ENCODE results near the gene RASA3.

The RASA3 gene

GRCh38 chr13:114017028-114017630 is 115.3 kb downstream of the RASA3 start:
- Histone ChIP-seq H3K27ac (no peak overlapping the region), H3K36me3 (replicated peaks) (peaks cover 81% of the 10 kb centered on the region), H3K4me3 (ENCODE audit: low read depth, low read length) (no peak overlapping the region), H3K27me3 (replicated peaks) (no peaks in the 10 kb centered on the region)
- in situ Hi-C loops (cut with HindIII; ENCODE audit: low pct_ligation_motif_present, low sequenced_read_pairs): no loop called here
- peak; percentile 61 for TF ChIP-seq CTCF (IDR thresholded peaks at IDR 0.05; ENCODE audit: low read depth, low read length, missing control alignments)
- peak; percentile 28 for DNase-seq

- in situ Hi-C loops (cut with HindIII; ENCODE audit: low pct_ligation_motif_present, low sequenced_read_pairs): no loop called here
- no peak overlapping the region for H3K27ac ChIP-seq
- no peak for DNase-seq
- H3K27me3 ChIP-seq (replicated peaks): no peaks in the 10 kb centered on the region
- no peak overlapping the region for H3K4me3 ChIP-seq (ENCODE audit: low read depth, low read length)
- no peak for TF ChIP-seq CTCF (IDR thresholded peaks at IDR 0.05; ENCODE audit: low read depth, low read length, missing control alignments)
- H3K36me3 ChIP-seq (replicated peaks): peaks cover 79% of the 10 kb centered on the region
These were observed 115.9 kb downstream of the RASA3 start for GRCh38 chr13:114016321-114017027.

GRCh38 chr13:114015969-114016295 is 116.5 kb downstream of the RASA3 start:
- no peak overlapping the region for H3K27ac ChIP-seq
- peaks cover 79% of the 10 kb centered on the region for H3K36me3 ChIP-seq (replicated peaks)
- in situ Hi-C loops (cut with HindIII; ENCODE audit: low pct_ligation_motif_present, low sequenced_read_pairs): no loop called here
- DNase-seq: no peak
- H3K4me3 ChIP-seq (ENCODE audit: low read depth, low read length): no peak overlapping the region
- TF ChIP-seq CTCF (IDR thresholded peaks at IDR 0.05; ENCODE audit: low read depth, low read length, missing control alignments): no peak
- H3K27me3 ChIP-seq (replicated peaks): no peaks in the 10 kb centered on the region

DNA sequence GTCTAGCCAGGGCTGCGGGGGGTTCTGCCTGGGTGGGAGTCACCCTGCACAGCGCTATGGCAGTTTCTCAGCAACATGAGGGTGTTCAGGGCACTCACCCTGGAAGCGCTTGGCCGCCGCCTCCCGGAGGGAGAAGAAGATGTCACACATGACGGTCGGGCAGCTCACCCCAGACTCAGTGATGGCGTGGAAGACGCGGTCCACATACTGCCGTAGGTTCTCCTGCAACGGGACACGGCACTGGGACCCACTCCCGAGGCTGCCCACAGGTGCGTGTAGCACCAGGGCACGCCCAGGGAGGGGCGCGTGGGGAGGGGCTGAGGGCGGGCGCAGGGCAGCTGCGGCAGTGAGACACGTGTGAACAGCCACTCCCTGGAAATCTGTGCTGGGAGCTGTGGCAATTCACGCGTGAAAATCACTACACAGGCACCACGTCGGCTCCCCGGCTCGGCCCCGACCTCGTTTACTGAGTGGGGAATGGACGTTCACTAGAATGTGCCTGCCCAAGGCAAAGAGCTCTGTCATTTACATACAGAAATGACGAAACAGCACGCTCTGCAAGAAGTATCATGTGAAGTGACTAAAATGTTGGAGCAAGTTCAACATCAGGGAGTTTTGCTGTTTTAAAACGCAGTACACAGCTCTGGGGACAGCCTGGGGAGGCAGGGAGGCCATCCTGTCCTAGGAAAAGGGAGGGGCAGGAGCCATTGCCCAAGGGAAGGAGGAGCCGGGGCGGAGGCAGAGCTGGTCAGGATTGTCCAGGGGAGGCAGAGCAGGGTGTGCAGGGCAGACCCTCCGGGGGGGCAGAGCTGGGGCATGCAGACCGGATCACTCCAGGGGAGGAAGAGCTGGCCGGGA is 117.1 kb downstream of the RASA3 start:
- H3K27ac ChIP-seq: no peak overlapping the region
- no peaks in the 10 kb centered on the region for H3K27me3 ChIP-seq (replicated peaks)
- in situ Hi-C loops (cut with HindIII; ENCODE audit: low pct_ligation_motif_present, low sequenced_read_pairs): no loop called here
- peaks cover 76% of the 10 kb centered on the region for H3K36me3 ChIP-seq (replicated peaks)
- no peak for DNase-seq
- TF ChIP-seq CTCF (IDR thresholded peaks at IDR 0.05; ENCODE audit: low read depth, low read length, missing control alignments): no peak
- H3K4me3 ChIP-seq (ENCODE audit: low read depth, low read length): no peak overlapping the region

DNA sequence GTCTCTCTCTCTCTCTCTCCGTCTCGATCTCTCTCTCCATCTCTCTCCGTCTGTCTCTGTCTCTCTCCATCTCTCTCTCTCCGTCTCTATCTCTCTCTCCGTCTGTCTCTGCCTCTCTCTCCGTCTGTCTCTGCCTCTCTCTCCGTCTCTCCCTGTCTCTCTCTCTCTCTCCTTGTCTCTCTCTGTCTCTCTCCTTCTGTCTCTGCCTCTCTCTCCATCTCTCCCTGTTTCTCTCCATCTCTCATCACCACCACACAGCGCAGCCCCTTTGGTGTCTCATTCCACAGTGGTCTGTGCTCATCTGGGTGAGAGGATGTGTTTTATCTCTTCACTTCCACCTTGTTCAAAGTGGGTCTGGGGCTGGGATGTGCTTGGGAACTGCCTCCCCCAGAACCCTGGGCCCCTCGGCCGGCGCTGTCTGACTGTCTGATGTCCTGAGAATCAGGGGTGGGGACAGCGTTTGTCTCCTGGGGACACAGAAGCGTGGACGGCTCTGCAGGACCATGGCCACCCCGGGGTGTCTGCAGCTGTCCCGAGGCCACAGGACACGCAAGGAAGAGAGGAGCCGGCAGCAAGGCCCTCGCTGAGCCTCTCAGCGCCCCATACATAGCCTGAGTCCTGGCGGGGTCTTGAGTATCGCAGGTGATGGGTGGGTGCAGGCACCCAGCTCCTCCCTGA is 118.3 kb downstream of the RASA3 start:
- TF ChIP-seq CTCF (IDR thresholded peaks at IDR 0.05; ENCODE audit: low read depth, low read length, missing control alignments): no peak
- in situ Hi-C loops (cut with HindIII; ENCODE audit: low pct_ligation_motif_present, low sequenced_read_pairs): no loop called here
- H3K27ac ChIP-seq: no peak overlapping the region
- H3K36me3 ChIP-seq (replicated peaks): peaks cover 82% of the 10 kb centered on the region
- DNase-seq: no peak
- no peak overlapping the region for H3K4me3 ChIP-seq (ENCODE audit: low read depth, low read length)
- H3K27me3 ChIP-seq (replicated peaks): no peaks in the 10 kb centered on the region
